Effector CD4-positive, alpha-beta T cell (primary cell): ENCODE data around the gene GSE1.
A peak's percentile ranks its signal among the peaks of the same experiment; 100 is the strongest.

Experiments used
- DNase-seq: peaks from one replicate; pipeline ENCODE4 v3.0.0-alpha.2; 2020

The GSE1 gene

GRCh38 chr16:85607796-85608514 is 5.2 kb upstream of the GSE1 start:
- DNase-seq, result no peak

DNA sequence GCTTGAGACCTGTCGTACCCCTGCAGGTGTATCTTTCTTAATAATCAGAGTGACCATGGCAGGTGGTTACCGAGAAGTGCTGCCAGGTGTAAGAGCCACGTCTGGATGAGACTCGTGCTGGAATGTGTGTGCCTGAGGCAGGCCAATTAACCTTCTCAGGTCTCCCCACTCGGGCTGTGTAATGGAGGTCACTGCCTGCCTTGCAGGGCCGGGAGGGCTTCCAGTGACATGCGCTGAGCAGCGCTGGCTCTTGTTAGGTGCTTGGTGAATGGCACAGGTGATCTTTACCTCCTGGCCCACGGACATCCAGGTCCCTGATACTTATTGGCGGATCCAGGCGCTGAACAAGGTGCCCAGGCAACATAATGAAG is 4.6 kb upstream of the GSE1 start:
- no peak for DNase-seq

DNA sequence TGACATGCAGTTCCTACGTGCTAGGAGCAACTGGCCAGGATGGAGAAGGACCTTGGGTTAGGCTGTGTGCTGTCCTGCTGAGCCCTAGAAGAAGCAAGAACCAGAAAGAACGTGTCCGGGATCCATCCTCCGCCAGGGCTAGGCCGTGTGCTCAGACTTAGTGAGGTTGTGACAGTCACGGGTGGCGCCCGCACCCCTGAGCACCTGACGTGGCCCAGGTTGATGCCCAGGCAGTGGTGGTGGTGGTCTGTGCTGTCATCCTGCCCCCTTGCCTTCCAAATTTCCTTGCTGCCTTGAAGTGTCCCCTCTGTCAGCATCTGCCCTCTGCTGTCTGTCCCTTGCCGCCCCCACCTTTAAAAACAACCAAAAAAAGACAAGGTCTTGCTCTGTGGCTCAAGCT is 4.2 kb upstream of the GSE1 start:
- DNase-seq, result no peak

GRCh38 chr16:85609539-85609938 is 3.6 kb upstream of the GSE1 start:
- no peak for DNase-seq

- no peak for DNase-seq
Observed at GRCh38 chr16:85610059-85610445, 3.1 kb upstream of the GSE1 start.

DNA sequence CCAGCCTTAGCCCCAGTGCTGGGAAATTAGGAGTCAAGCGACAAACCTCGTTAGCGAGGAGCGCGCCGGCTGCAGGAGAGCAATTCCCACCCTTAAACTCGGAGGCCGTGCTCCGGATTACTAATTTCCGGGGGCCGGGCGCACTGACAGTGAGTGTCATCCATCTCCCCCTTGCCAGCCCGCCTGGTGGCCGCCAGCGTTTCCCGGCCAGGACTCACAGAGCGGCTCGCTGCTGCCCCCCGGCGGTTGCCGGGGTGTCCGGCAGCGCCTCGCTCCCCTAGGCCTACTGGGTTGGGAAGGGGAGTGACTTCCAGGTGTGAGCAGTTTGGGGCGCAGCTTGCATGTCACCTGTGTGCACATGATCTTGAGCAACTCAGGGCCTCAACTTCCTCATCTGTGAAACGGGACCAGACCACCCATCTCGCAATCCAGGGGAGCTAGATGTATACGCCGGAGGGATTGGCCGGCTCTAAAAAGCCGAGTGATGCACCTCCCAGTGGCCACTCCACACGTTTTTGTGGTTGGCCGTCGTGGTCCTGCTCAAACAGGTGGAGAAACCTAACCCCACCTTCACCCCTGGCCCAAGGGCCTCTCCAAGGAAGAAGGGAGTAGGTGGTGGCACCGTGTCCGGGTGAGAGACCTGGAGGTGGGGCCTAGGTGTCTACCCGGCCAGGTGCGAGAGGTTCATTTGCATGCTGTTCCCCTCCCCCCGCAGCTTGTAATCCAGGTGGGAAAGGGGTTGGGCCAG is 2.5 kb upstream of the GSE1 start:
- DNase-seq, result peak; percentile 83

GRCh38 chr16:85611194-85611443 is 2.0 kb upstream of the GSE1 start:
- no peak for DNase-seq

DNA sequence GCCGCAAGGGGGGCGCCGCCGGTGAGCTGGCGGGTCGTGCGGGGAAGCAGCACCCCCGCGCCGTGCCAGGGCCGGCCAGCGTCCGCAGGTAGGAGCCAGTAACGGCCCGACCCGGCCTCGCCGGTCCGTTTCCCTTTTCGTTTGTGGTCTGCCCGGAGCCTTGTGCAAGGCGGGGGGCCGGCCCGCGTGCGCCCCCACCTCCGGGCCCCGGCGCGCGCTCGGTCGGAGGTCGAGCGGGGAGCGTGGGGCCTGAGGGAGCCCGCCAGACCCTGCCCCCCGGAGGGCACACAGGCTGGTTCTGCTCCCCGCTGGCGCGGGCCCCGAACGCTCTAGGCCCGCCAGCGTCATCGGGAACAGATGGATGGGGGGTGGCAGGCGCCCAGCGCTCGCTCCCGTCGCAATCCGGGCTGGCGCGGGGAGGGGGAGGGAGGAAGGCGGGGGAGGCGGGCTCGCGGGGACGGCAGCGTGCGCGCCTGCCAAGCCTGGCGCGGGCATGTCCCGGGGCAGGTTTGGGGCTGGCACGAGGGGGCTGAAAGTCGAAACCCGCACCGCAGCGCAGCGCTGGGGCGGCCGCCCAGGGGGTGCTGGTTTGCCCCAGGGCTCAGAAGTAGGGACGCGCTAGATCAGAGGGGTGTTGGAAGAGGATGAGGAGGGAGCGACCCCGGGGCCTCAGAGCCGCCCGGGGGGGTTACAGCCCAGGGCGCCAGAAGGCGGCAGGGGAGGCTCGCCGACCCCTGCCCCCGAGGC is 1.5 kb upstream of the GSE1 start:
- no peak for DNase-seq

DNA sequence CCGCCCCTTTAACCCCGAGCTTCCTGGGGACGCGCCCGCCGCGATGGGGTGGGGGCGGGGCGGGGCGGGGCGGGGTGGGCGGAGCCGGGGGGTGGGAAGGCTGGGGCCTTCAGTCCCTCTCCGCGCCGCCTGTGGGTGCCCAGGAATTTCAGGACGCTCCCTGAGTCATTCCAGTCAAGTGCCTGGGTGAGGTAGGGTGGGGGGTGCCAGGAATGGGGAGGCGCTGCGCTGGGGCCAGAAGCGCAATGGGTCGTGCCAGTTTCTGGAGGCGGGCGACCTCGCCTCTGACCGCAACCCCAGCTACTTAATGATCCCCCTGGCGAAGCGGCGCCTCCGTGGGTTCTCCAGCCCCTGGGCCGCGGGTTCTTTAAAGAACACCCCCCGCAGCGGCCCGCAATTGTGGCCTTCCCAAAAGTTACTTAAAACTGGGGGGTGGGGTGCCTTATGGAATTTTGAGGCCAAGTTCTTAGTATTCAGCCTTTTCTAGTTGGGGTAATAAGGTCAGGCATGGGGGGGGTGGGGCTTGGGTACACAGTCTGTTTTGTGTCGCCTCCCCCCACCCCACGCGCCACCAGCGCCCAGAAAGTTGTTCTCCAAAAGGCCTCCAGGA is 826 bp upstream of the GSE1 start:
- DNase-seq, result no peak

- DNase-seq, result no peak
Observed at GRCh38 chr16:85613604-85614337, 649 bp downstream of the GSE1 start.

- DNase-seq, result no peak
Observed at GRCh38 chr16:85614338-85615013, 1.4 kb downstream of the GSE1 start.

- DNase-seq, result no peak
Observed at GRCh38 chr16:85615014-85615851, 2.1 kb downstream of the GSE1 start.

DNA sequence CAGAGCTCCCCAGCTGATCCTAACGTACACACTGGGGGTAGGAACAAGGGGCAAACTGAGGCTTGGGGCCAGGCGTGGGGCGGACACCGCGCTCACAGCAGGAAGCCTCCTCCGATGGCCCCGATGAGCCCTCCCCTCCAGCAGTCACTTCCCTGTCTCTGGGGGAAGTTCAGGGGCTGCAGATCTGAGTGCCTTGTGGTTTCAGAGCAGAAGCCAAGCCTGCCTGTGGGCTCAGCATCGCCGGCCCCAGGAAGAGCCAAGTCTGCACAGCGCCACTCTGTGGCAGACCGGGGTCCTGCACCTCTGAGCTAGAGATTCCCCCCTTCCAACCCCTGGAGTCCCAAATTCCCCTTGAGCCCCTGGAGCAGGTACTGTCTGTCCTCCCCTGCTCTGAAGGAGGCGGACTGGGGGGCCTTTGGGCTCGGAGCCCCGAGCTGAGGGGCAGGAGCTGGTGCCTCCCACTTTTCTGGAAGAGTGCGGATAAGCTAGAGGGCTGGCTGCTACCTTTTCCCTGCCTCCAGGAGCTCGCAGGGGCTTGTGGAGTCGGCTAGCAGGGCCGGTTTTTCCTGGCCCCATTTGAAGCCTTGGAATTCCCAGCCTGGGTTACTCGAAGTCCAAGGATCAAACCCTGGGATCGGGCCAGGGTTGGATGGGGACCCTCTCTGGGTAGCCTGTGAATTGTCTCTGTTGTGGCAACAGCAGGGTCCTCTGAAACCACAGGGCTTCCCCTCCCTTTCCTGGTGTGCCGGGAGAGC is 2.9 kb downstream of the GSE1 start:
- DNase-seq, result peak; percentile 66

GRCh38 chr16:85616607-85617321 is 3.6 kb downstream of the GSE1 start:
- no peak for DNase-seq

DNA sequence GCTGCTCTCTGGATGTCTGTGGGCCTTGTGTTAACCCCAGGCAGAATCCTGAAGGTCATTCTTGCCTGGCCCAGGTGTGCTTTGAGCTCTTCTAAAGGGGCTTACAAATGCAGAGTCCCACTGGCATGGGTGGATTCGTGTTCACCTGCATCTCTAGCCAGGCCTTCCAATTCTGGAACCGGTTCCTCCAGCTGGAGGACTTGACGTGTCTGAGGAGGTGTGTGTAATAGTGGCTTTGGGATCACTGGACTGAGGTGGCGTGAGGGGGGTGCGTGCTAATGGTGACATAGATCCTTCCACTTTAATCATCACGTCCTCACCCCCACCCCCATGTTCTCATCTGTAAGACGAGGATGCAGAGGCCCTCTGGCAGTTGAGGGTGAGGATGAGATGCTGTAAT is 4.8 kb downstream of the GSE1 start:
- DNase-seq, result no peak

- no peak for DNase-seq
Observed at GRCh38 chr16:85618521-85618920, 5.4 kb downstream of the GSE1 start.

- DNase-seq, result no peak
Observed at GRCh38 chr16:85619101-85619891, 6.2 kb downstream of the GSE1 start.

DNA sequence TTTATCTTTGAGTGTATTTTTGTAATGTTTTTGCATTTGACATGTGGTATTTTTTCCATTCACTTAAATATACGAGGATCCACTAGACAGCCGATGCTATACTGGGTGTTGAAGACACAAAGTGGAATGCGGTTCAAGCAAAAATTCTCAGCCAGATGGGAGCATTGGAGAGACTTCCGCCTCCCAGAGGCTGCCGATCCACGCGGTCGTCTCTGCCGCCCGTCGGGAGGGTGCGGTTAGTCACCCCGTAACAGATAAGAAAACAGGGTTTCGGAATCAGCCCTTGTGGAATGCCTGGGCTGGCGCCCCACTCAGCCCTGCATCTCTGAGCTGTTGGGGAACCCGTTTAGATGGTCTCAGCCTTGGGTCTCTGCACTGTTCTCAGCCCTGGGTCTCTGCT is 7.3 kb downstream of the GSE1 start:
- no peak for DNase-seq
